Colonic mucosa (tissue), 4 donors: ENCODE measurements around the gene P4HA3. TPM values are rescaled to one million over a fixed set of nuclear protein-coding genes. Genes with fewer than 3 reads are reported as not detected.

Experiments used
- DNase-seq: peaks from one replicate; pipeline ENCODE4 v3.0.0-alpha.2; 2020
- H3K27ac ChIP-seq: fragments of 200-600 bp; one replicate; pipeline ENCODE4 v1.8.0; 2021
- H3K27me3 ChIP-seq: fragments of 200-600 bp; one replicate; pipeline ENCODE4 v1.8.0; 2021
- H3K36me3 ChIP-seq: fragments of 200-600 bp; one replicate; pipeline ENCODE4 v1.8.0; 2021
- H3K4me1 ChIP-seq: fragments of 200-600 bp; one replicate; pipeline ENCODE4 v1.8.0; 2021; ENCODE audit warnings: mild to moderate bottlenecking
- H3K4me3 ChIP-seq: fragments of 200-600 bp; one replicate; pipeline ENCODE4 v1.8.0; 2021
- H3K9ac ChIP-seq, 2 donors: one replicate each; pipeline ENCODE4 v1.7.0; 2013; ENCODE audit warnings: control low read depth in 2 of 2, low read depth in 2 of 2, low read length in 2 of 2
- H3K9me3 ChIP-seq: fragments of 200-600 bp; one replicate; pipeline ENCODE4 v1.8.0; 2021
- CTCF ChIP-seq: fragments of 200-600 bp; IDR thresholded peaks from one replicate; pipeline ENCODE4 v1.8.0; 2022; ENCODE audit warnings: antibody characterized with exemption, mild to moderate bottlenecking
- intact Hi-C: fragments of 100-400 bp; cut with DNase I; formaldehyde crosslinking; loops from one replicate; pipeline ENCODE4 v1.14.1; 2022
- total RNA-seq, 2 donors: library from RNA; stranded (reverse); fragmentation: NEBNext Ultra II Directional in 1 of 2; extraction: Animal tissue kit (Norgen Biotek cat#: 25700) in 1 of 2; gene quantifications; one replicate each; pipeline ENCODE4 v1.2.1, GENCODE V29; 2021
- donor health status: healthy.
- donor health status: DM: no; HTN: no; CAD: no.
- donor health status: DM: no; HTN: no; CAD: no.

The P4HA3 gene
- total RNA-seq, 2 donors from 2014 or later: 0.12 to 0.85 TPM

- intact Hi-C loops: no loop called here
- no peak for TF ChIP-seq CTCF
These were observed 14.0 kb downstream of the P4HA3 start for GRCh38 chr11:74297484-74297883.

GRCh38 chr11:74288911-74289310 lies 22.5 kb downstream of the P4HA3 start:
- TF ChIP-seq CTCF: no peak
- Histone ChIP-seq H3K36me3 (no peaks in the 10 kb centered on the region), H3K4me1 (no peaks in the 10 kb centered on the region), H3K9ac (no peak overlapping the region), H3K4me3 (no peak overlapping the region), H3K27me3 (no peaks in the 10 kb centered on the region), H3K9me3 (no peaks in the 10 kb centered on the region), H3K27ac (no peak overlapping the region)
- intact Hi-C loops: no loop called here
- DNase-seq: no peak

More at GRCh38 chr11:74297484-74297883, 14.0 kb downstream of the P4HA3 start:
- Histone ChIP-seq H3K9me3 (no peaks in the 10 kb centered on the region), H3K36me3 (no peaks in the 10 kb centered on the region), H3K4me3 (no peak overlapping the region), H3K27ac (no peak overlapping the region), H3K9ac (no peak overlapping the region), H3K27me3 (no peaks in the 10 kb centered on the region), H3K4me1 (no peaks in the 10 kb centered on the region)
- no peak for DNase-seq

- H3K4me3 ChIP-seq: no peak overlapping the region
- no peak overlapping the region for H3K9ac ChIP-seq
- no peak overlapping the region for H3K27ac ChIP-seq
- no peak for DNase-seq
- H3K27me3 ChIP-seq: no peaks in the 10 kb centered on the region
- H3K9me3 ChIP-seq: no peaks in the 10 kb centered on the region
- intact Hi-C loops: no loop called here
- no peak for TF ChIP-seq CTCF
- no peaks in the 10 kb centered on the region for H3K4me1 ChIP-seq
- H3K36me3 ChIP-seq: no peaks in the 10 kb centered on the region
These were observed 23.3 kb downstream of the P4HA3 start for GRCh38 chr11:74288161-74288560.

- no peak for DNase-seq
- no peak overlapping the region for H3K4me3 ChIP-seq
- no peak for TF ChIP-seq CTCF
- H3K4me1 ChIP-seq: no peaks in the 10 kb centered on the region
- intact Hi-C loops: no loop called here
- no peaks in the 10 kb centered on the region for H3K9me3 ChIP-seq
- no peaks in the 10 kb centered on the region for H3K27me3 ChIP-seq
- H3K36me3 ChIP-seq: no peaks in the 10 kb centered on the region
- no peak overlapping the region for H3K9ac ChIP-seq
- no peak overlapping the region for H3K27ac ChIP-seq
These were observed 27.0 kb downstream of the P4HA3 start for GRCh38 chr11:74284466-74284865.

- H3K9ac ChIP-seq: no peak overlapping the region
- intact Hi-C loops: no loop called here
- no peak for DNase-seq
- no peak overlapping the region for H3K4me3 ChIP-seq
- H3K36me3 ChIP-seq: no peaks in the 10 kb centered on the region
- H3K9me3 ChIP-seq: no peaks in the 10 kb centered on the region
- no peaks in the 10 kb centered on the region for H3K4me1 ChIP-seq
- no peaks in the 10 kb centered on the region for H3K27me3 ChIP-seq
- no peak for TF ChIP-seq CTCF
- no peak overlapping the region for H3K27ac ChIP-seq
These were observed 27.8 kb downstream of the P4HA3 start for GRCh38 chr11:74283580-74284180.
